GM12891 (cell line): ENCODE measurements around the gene SLC35G3.

Experiments used
- PAX5 ChIP-seq: IDR thresholded peaks from 2 replicates; pipeline ENCODE4 v1.6.1; 2011; ENCODE audit warnings: low read length, moderate library complexity, mild to moderate bottlenecking; ENCODE audit not compliant: insufficient read depth, severe bottlenecking
- POLR2A ChIP-seq: IDR thresholded peaks from 2 replicates; pipeline ENCODE4 v1.6.1; 2011; ENCODE audit warnings: low read depth, low read length, control low read depth
- POLR2AphosphoS5 ChIP-seq: IDR thresholded peaks from 2 replicates; pipeline ENCODE4 v1.6.1; 2011; ENCODE audit warnings: low read depth, low read length, control low read depth
- POU2F2 ChIP-seq: IDR thresholded peaks from 2 replicates; pipeline ENCODE4 v1.6.1; 2011; ENCODE audit warnings: low read depth, mild to moderate bottlenecking, control low read depth, low read length, moderate library complexity
- SPI1 ChIP-seq: IDR thresholded peaks from 2 replicates; pipeline ENCODE4 v1.6.1; 2011; ENCODE audit warnings: low read depth, low read length, control low read depth
- TAF1 ChIP-seq: IDR thresholded peaks from 2 replicates; pipeline ENCODE4 v1.6.1; 2011; ENCODE audit warnings: low read depth, low read length, control low read depth

DNA sequence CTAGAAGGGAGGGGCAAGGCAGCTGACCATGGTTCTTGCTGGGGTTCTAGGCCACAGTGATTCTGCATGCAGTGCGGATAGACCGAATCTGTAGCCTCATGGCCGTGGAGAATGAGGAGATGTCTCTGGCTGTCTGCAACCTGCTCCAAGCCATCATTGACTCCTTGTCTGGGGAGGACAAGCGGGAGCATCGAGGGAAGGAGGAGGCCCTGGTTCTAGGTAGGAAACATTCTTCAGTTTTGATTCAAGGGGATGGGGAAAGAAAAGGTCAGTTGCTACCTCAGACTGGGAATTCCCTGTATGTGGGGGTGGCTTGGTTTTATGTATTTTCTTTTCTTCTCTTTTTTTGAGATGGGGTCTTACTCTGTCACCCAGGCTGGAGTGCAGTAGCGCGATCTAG is 38.9 kb downstream of the SLC35G3 start:
- TF ChIP-seq PAX5, result no peak
- no peak for TF ChIP-seq POLR2AphosphoS5
- TF ChIP-seq SPI1, result no peak
- no peak for TF ChIP-seq POLR2A
- TF ChIP-seq TAF1, result no peak
- no peak for TF ChIP-seq POU2F2
